GM21786 (cell line): ENCODE measurements around the gene UBXN4.
"Not testable (repeated sequence)": the region's sequence is repeated elsewhere in the genome, so short reads cannot be mapped to it uniquely, and the experiment has no call there.

Source experiments
- ATAC-seq: cut with Tn5 transposase; IDR thresholded peaks from one replicate; pipeline ENCODE4 v1.9.1; 2021; ENCODE audit not compliant: unreplicated experiment

Gene UBXN4, protein sequence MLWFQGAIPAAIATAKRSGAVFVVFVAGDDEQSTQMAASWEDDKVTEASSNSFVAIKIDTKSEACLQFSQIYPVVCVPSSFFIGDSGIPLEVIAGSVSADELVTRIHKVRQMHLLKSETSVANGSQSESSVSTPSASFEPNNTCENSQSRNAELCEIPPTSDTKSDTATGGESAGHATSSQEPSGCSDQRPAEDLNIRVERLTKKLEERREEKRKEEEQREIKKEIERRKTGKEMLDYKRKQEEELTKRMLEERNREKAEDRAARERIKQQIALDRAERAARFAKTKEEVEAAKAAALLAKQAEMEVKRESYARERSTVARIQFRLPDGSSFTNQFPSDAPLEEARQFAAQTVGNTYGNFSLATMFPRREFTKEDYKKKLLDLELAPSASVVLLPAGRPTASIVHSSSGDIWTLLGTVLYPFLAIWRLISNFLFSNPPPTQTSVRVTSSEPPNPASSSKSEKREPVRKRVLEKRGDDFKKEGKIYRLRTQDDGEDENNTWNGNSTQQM

DNA sequence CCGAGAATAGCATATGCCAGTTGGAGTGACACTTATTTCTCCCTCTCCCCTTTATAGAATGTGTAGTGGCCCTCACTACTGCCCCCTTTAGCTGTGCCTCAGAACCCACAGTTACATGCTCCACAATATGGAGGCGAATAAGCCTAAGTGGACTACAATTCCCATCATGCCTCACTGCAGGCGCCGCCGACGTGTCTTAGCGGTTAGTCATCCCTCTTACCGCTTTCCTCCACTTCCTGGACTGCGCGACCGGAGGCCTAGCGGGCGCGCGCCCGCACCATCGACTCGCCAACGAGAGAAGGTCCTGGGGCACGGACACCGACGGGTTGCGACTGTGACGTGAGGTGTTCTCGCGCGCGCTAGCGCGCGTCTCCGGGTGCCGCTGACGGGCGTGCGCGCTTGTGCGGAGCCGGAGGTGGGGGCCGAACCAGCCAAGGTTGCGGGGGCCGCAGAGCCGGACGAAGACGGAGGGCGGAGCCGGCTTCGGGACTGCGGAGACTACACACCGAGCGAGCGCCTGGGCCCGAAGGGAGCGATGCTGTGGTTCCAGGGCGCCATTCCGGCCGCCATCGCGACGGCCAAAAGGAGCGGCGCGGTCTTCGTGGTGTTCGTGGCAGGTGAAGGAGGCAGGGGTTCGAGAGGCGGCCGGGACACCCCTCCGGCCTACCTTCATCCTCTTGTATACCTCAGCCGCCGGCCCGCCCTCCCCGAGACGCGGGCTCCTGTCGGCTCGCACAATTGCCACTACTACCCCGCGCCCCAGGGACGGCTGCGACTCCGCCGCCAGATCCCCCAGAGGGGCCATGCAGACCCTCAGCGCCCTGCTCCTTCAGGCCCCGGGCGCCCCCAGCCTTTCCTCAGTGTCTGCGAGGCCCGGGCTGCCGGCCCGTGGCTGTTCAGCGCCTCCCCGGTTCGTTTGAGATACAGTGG lies at the start of gene UBXN4:
Gene UBXN4 (plus strand): TSS at position 461 of the 930 bp plus-strand sequence. CDS start 75 bp downstream, at position 536.
- peak; percentile 85 for ATAC-seq

DNA sequence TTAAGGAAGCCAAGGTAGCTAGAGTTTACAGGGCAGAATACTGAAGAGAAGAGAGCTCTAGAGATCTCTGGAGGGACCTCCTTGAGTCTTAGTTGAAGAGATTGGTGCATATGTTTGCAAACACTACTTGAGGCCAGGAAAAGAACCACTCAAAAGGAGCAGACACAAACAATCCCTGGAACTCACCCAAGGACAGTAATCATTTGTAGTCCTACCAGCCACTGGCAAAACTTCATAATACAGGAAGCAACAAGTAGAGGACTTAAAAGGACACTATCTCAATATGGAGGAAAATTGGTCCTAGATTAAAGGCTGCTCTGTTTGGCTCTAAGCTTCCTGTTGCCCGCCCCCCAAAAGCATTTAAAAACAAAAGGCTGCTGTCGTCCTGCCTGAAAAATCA lies 46.9 kb upstream of the UBXN4 start:
- no peak for ATAC-seq

DNA sequence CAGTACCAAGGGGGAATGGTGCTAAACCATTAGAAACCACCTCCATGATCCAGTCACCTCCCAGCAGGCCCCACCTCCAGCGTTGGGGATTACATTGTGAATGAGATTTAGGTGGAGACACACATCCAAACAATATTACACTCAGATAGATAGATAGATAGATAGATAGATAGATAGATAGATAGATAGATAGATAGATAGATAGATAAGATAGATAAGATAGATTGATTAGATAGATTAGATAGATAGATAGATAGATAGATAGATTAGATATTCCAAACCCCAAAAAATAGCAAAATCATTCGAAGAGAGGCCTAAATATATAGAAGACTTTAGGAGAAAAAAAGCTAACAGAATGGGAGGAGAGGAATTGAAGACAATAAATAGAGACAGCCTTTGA lies 42.8 kb upstream of the UBXN4 start:
- ATAC-seq, result no peak

DNA sequence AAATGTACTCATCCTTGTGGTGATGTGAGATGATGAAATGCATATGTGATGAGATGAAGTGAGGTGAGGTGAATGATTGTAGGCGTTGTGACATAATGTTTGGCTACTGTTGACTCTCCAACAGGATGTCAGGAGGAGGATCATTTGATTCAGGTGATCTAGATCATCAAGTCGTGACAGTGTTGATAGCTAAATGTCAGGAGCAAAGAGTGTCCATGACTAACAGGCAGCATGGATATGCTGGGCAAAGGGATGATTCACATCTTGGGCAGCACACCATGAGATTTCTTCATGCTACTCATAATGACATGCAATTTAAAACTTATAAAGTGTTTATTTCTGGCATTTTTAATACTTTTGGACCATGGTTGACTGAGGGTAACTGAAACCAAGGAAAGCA lies 40.2 kb upstream of the UBXN4 start:
- ATAC-seq, result no peak

DNA sequence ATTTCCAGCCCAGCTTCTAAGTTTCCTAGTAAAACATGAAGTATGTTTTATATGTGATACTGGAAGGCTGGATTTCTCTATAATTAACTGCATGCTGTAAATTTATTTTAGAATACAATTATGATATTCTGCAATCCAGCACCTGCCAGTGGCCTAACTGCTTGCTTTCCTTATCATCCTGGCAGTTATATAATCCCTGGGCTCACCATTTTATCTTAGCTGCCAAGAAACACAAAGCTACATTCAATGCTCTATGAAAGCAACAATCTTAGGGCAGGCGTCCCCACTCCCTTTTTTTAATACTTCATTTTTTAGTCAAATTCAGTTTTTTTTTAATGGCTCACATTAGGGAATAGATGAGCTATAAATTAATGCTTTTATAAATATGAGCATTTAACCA lies 38.4 kb upstream of the UBXN4 start:
- no peak for ATAC-seq

DNA sequence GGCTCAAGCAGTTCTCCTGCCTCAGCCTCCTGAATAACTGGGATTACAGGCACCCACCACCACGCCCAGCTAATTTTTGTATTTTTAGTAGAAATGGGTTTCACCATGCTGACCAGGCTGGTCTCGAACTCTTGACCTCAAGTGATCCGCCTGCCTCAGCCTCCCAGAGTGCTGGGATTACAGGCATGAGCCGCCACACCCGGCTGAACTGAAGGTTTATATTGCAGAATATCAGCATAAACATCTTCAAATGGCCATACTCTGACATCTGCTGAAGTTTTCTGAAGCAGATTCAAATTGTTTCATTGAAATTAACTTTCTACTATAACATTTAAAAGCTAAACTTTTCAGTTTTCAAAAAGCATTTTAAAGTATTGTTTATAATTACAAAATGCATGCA lies 37.6 kb upstream of the UBXN4 start:
- not testable (repeated sequence) for ATAC-seq

DNA sequence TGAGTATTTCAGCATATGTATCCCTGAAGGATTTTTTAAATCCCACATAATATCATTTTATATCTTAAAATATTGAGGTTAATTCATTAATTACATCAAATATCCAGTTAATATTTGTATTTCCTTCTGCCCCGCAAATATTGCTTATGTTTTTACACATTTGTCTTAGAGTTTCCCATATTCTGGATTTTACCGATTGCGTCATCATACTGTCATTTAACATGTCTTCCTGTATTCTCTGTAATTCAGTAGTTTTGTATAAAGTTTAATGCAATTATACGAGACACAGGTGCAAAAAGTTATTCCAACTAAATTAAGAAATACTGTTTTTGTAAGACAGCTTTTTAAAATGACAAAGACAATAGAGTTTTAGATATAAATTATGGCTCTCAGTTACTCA lies 33.5 kb upstream of the UBXN4 start:
- ATAC-seq, result no peak

DNA sequence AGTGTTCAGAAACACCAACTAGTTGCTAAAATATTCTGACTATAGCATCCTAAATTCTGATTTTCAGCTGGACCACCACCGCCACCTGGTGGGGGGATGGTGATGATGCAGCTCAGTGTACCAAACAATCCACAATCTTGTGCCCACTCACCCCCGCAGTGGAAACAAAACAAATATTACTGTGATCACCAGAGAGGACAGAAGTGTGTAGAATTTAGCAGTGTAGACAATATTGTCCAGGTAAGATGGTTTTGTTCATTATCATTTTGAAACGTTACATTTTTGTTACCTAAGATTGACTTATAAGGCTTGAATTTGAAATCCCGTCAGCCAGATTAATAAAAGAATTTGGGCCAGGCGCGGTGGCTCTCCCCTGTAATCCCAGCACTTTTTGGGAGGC lies 31.7 kb upstream of the UBXN4 start:
- ATAC-seq, result peak; percentile 60

DNA sequence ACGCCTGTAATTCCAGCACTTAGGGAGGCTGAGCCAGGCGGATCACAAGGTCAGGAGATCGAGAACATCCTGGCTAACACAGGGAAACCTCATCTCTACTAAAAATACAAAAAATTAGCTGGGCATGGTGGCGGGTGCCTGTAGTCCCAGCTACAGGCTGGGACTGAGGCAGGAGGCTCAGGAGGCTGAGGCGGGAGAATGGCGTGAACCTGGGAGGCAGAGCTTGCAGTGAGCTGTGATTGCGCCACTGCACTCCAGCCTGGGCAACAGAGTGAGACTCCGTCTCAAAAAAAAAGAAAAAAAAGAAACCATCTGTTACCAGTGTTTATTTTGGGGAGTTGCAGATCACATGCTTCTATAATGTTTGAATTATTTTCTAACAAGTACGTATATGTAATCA lies 26.6 kb upstream of the UBXN4 start:
- not testable (repeated sequence) for ATAC-seq

DNA sequence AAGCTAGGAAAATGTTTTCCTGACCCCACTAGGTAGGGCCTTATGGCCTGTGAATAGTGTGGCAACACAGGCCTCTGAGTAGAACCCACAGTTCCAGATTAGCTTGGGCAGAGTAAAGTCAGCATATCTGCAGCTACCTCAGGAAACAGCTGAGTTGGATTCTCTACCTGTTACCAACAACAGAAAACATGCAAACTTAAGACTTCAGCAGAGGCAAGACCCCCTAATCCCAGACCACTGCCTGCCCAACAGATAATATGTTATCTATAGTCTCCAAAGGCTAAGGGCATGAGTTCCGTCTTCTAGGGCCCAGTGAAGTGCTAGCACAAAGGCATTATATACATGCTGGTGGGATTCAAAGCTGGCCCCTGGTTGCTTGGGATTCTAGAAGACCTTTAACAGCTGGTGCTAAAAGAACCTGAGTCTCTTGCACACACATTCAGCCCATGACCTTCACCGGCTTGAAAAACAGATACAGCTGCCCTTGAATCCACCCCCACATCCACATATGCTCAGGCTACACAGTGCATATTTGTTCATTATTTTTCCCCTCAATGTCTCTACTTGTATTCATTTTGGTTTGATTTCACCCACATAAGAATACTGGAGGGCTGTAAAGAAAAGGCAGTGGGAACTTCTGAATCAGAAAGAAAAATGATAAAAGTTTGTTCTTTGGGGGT lies 13.5 kb upstream of the UBXN4 start:
- no peak for ATAC-seq

DNA sequence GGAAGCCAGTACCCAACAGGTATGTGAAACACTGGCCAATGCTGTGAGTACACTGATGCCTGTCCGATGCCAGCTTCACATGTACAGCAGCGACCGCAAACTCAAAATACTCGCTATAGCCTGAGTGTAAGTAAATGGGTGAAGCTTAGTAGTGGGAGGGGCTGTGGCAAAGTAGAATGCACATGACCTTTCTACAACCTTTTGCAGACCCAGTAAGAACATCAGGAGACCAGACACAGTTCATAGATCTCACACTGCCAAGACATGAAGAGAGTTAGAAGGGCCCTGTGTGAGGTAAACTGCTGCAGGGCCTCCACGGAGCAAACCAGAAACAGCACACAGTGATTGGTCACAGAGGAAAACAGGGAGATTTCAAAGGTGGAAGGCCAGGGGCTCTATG lies 9.1 kb upstream of the UBXN4 start:
- no peak for ATAC-seq

DNA sequence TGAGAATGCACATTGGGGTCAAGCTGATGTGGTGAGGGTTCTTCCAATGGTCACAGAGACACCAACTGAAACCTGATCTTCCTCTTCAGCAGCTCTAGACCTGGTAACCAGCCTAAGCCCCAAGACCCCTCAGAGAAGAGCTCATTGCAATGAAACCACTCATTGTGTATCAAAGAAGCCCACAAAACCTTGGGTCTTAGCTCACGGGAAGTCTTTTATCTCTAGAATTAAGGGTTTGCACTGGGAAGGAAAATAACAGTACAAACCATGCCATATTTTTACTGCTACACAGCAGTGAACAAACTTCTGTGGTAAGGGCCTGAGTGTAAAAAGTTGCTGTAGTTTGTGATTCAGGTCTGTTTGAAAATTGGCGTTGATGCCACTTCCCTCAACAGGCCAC lies 8.6 kb upstream of the UBXN4 start:
- ATAC-seq, result no peak

DNA sequence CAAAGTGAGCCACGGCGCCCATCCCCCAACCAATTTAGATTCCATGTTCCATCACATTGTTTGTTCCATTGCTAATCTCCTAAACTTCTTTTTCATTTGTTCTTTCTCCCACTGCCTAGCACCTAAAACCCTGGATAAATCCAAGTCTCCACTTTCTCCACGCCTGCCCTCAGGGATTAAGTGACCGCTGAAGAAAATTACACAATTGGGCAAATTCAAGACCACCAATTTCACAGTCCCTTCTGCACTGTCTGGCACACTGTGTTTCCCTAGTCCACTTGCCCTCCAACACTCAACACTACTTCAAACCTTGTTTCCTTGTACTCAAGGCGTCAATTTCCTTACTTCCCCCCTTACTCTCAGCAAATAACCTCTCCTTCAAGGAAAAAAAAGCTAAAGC lies 5.1 kb upstream of the UBXN4 start:
- ATAC-seq, result no peak

DNA sequence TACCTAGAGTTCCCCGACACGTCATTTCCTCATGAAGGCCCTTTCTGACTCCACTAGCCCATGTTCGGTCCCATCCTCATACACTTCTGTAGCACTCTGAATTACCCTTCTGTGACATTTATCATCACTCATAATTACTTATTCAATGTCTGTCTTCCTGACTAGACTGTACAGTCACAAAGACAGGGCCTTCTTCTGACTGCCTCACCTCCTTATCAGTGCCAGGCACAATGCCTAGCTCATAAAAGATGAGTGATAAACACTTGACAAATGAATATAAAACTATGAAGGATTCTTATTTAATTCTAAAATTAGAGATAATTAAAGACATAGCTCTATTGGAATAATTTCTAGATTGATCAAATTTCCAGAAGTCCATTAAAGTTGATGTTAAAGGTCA lies 1.4 kb upstream of the UBXN4 start:
- ATAC-seq, result no peak

DNA sequence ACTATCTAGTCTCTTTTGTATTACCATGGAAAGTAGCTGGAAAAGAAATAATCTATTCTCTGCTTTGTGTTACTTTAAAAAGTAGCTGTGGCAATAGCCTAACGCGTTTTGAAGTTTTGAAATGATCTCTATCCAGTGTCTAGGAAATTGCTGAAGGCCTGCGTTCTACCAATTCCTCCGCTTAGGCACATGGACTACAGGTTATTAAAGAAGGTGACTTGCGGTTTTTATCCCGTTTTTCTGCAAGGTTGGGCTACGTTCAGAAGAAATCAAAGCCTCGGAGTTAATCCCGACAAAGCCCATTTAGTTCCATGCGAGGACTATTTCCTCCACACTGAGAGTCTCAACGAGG lies 636 bp upstream of the UBXN4 start:
- no peak for ATAC-seq

DNA sequence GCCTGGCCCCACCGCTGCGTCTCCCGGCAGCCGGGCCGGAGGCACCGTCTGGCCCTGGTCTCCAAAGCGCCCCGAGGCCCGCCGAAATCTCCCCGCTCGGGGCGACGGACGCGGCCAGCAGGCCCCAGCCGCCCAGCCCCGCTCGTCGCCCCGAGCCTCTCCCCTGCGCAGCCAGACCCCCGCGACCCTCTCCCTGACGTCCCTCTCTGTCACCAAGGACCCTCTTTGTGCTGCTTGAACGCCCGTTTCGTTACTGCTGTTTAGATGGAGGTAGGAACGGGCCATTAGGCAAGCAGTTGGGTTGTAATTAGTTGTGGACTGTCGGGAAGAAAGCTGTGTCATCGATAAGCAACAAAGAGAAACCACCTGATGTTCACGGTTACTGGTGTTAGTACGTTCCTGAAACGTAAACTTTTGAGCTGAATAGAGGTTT lies 686 bp downstream of the UBXN4 start:
- peak; percentile 8 for ATAC-seq

DNA sequence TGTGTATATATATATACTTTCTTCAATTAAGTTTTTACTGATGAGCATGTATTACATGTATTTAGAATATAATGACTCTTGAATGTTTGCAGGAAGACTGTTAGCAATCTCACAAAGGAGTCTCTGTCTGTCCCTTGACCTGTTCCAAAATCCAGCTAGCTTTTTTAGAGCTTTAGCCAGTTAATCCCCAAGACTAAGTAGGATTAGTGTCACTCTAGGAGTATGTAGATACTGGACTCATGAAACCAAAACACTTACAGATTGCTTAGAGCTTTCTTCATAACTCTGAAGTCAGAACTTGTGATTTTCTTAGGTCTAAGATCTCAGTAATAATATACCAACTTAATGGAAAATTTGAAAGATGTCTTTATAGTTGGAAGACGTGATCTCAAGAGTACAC lies 2.2 kb downstream of the UBXN4 start:
- ATAC-seq, result no peak

DNA sequence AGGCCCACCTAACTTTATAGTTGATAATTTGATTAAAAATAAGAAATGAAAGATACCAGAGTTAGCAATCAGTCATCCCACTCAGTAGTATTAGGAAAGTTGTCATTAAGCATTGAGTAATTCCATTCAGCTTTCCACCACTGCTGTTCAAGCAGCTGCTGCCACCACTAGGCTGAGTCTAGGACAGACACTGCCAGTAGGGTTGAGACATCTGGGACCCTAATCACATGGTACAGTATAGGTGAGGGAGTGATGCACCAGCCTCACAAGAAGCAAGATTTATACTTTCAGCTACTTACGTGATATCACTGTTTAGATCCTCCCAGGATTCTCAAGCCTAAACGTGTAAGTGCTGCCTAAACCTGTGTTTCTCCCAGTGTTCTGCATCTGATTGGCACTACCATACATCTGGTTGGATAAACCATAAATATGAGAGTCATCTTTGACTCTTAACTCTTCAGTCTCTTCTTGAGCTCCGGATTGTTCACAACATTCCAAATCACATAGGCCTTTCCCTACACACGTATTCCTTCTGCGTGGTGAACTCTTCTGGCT lies 3.2 kb downstream of the UBXN4 start:
- ATAC-seq, result no peak

DNA sequence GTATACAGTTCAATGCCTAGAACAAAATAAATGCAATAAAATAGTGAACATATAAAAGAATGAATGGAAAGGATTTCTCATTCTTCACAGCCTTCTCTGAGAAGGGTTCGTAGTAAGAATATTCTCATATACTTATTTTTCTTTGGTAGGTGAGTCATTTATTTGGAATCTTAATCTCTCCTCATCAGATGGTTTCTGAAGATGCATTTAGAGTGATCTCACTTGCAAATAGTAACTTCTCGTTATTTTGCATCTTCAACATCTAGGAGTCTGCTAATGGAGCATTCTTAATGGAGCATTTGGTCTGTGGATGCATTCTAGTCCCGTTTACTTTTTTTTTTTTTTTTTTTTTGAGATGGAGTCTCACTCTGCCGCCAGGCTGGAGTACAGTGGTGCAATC lies 3.9 kb downstream of the UBXN4 start:
- ATAC-seq, result no peak

DNA sequence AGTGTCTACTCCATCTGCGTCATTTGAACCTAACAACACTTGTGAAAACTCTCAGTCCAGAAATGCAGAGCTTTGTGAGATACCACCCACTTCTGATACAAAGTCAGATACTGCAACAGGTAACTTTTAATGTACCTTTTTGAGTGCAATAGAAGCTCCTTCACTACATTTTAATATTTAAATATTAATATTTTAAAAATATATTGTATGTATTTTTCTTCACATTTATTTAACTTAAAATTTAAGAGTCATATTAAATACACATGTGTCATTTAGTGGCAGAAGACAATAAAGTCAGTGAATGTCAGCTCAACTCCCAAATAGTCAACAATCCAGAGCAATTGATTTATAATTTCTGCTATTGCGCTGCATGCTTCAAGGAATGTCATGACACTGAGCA lies 13.9 kb downstream of the UBXN4 start:
- no peak for ATAC-seq

DNA sequence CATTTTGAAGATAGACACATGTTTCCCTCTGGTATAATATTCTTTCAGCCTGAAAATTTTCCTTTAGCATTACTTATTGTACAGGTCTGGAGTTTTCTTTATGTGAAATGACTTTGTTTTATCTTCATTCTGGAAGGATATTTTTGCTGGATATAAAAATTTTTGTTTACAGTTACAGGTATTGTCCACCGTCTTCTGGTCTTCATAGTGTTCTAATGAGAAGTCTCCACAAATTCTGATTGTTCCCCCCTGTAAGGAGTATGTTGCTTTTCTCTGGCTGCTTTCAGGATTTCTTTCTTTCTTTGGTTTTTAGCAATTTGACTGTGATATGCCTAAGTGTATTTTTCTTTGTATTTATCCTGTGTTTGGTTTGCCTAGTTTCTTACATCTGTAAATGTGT lies 15.0 kb downstream of the UBXN4 start:
- no peak for ATAC-seq
